Tibial artery (tissue), 4 donors: ENCODE data around the gene TARS3.

Source experiments
- DNase-seq, 2 donors: peaks; one replicate each; pipeline ENCODE4 v3.0.0-alpha.2; 2019
- H3K27ac ChIP-seq, 2 donors: fragments of 200-600 bp; sonication (generic) in 1 of 2; 1 replicate in 1 of 2; 2 replicates in 1 of 2; pipeline ENCODE4 v1.5.1; 2018 to 2019; ENCODE audit warnings: mild to moderate bottlenecking in 1 of 2
- H3K27me3 ChIP-seq, 2 donors: fragments of 200-600 bp; sonication (generic) in 1 of 2; one replicate each; pipeline versions ENCODE4 v1.5.1 to v1.6.0; 2016 to 2019
- H3K36me3 ChIP-seq, 3 donors: fragments of 200-600 bp; sonication (generic) in 2 of 3; one replicate each; pipeline ENCODE4 v1.5.1; 2016 to 2019; ENCODE audit warnings: mild to moderate bottlenecking in 2 of 3
- H3K4me1 ChIP-seq, 4 donors: fragments of 200-600 bp; sonication (generic) in 2 of 4; 1 replicate in 3 of 4; 2 replicates in 1 of 4; pipeline ENCODE4 v1.5.1; 2016 to 2019
- H3K4me3 ChIP-seq, 2 donors: fragments of 200-600 bp; sonication (generic) in 1 of 2; 1 replicate in 1 of 2; 2 replicates in 1 of 2; pipeline ENCODE4 v1.5.1; 2018 to 2019; ENCODE audit warnings: mild to moderate bottlenecking in 2 of 2
- H3K9me3 ChIP-seq, 3 donors: fragments of 200-600 bp; sonication (generic) in 1 of 3; one replicate each; pipeline ENCODE4 v1.5.1; 2016 to 2019
- CTCF ChIP-seq, 2 experiments: fragments of 200-600 bp in 1 of 2; fragments of 450-650 bp in 1 of 2; IDR thresholded peaks; one replicate each; pipeline ENCODE4 v1.5.1; 2017 to 2019; ENCODE audit warnings: antibody characterized with exemption in 2 of 2, mild to moderate bottlenecking in 1 of 2, moderate library complexity in 1 of 2
- intact Hi-C: fragments of 100-400 bp; cut with DNase I; formaldehyde crosslinking; loops from one replicate; pipeline ENCODE4 v1.15.0; 2023; ENCODE audit warnings: low total_unique reads

The TARS3 gene

GRCh38 chr15:101607108-101607507, 117.2 kb downstream of the TARS3 start:
- Histone ChIP-seq H3K4me1 (no peaks in the 10 kb centered on the region), H3K36me3 (no peaks in the 10 kb centered on the region), H3K9me3 (no peaks in the 10 kb centered on the region), H3K27me3 (no peaks in the 10 kb centered on the region), H3K27ac (no peak overlapping the region), H3K4me3 (no peak overlapping the region)
- intact Hi-C loops = no loop called here
- no peak for TF ChIP-seq CTCF (IDR thresholded peaks at IDR 0.05)
- no peak for DNase-seq

GRCh38 chr15:101604124-101604874, 120.0 kb downstream of the TARS3 start:
- intact Hi-C loops = no loop called here
- no peak for DNase-seq
- Histone ChIP-seq H3K4me3 (no peak overlapping the region), H3K9me3 (no peaks in the 10 kb centered on the region), H3K27me3 (peaks cover 0 to 3% of the 10 kb centered on the region in 2 donors), H3K4me1 (no peaks in the 10 kb centered on the region), H3K27ac (no peak overlapping the region), H3K36me3 (no peaks in the 10 kb centered on the region)
- TF ChIP-seq CTCF (IDR thresholded peaks at IDR 0.05) = no peak
